ENCODE measurements around the gene RABEP2. TPM values are rescaled to one million over a fixed set of nuclear protein-coding genes. Genes with fewer than 3 reads are reported as not detected.
A peak's percentile ranks its signal among the peaks of the same experiment; 100 is the strongest.

RABEP2 gene
- total RNA-seq, 1 donor: 27.4 TPM

DNA sequence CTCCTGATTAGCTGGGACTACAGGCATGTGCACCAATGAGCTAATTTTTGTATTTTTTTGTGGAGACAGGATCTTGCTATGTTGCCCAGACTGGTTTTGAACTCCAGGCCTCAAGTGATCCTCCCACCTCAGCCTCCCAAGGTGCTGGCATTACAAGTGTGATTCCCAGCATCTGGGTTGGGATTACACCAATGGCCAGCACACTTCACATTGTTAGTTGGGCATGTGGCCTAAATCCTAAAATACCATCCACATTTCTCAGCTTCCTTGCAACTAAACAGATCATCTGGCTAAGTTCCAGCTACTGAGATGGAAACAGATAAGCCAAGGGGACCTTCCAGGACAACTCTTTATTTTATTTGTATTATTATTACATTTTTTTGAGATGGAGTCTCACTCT is 9.9 kb downstream of the RABEP2 start:
- TF ChIP-seq, protein P1, sequence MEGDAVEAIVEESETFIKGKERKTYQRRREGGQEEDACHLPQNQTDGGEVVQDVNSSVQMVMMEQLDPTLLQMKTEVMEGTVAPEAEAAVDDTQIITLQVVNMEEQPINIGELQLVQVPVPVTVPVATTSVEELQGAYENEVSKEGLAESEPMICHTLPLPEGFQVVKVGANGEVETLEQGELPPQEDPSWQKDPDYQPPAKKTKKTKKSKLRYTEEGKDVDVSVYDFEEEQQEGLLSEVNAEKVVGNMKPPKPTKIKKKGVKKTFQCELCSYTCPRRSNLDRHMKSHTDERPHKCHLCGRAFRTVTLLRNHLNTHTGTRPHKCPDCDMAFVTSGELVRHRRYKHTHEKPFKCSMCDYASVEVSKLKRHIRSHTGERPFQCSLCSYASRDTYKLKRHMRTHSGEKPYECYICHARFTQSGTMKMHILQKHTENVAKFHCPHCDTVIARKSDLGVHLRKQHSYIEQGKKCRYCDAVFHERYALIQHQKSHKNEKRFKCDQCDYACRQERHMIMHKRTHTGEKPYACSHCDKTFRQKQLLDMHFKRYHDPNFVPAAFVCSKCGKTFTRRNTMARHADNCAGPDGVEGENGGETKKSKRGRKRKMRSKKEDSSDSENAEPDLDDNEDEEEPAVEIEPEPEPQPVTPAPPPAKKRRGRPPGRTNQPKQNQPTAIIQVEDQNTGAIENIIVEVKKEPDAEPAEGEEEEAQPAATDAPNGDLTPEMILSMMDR (IDR thresholded peaks at IDR 0.05; ENCODE audit: insufficient read depth, low read length): no peak
- no peak overlapping the region for H3K4me3 ChIP-seq (ENCODE audit: low read depth, low read length)
- peak; percentile 83 for DNase-seq (ENCODE audit: low read depth)

DNA sequence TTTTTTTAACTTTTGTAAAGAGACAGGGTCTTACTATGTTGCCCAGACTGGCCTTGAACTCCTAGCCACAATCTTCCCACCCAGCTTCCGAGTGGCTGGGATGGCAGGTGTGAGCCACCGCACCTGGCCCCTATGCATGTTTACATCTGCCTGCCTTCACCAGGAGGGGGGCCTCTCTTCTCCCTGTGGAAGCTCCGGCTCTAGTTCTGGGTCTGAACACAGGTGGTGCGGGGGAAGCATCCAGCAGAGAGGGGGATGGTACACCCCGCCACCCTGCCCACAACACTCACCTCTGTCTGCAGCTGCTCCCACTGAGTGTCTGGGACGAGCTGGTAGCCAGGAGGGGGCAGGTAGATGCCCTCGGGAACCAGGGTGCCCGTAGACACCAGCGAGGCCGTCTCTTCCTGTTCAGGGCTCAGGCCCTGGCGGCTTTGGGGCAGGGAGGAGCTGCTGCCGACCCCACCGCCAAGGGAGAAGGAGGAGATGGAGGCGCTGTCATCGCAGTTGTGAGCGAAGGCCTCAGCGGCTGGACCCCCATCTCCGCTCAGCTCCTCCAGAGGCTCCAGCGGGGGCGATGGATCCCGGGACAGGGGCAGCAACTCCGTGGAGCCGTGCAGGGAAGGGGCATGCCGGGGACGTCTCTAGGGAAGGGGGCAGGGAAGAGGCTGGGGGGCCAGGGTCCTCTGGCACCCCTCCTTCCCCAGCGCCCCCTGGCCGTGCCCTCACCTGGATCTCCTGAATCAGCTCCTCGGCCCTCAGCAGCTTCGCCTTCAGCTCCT is 10.9 kb downstream of the RABEP2 start:
- TF ChIP-seq, protein P1 (IDR thresholded peaks at IDR 0.05; ENCODE audit: insufficient read depth, low read length): no peak
- no peak overlapping the region for H3K4me3 ChIP-seq (ENCODE audit: low read depth, low read length)
- DNase-seq (ENCODE audit: low read depth): no peak

DNA sequence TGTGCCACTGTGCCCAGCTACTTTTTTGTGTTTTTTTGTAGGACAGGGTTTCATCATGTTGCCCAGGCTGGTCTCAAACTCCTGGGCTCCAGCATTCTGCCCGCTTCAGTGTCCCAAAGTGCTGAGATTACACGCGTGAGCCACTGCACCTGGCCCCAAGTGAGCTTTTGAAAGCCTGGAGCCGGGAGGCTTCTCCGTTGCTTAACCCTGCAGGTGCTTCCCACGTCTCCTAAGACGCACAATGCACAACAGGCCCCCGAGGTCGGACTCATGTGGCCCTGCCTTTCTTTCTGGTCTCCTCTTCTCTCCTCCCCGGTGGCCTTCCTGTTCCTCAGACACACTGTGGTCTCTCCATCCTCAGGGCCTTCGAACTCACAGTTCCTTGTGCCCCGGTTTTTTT is 12.5 kb downstream of the RABEP2 start:
- TF ChIP-seq, protein P1 (IDR thresholded peaks at IDR 0.05; ENCODE audit: insufficient read depth, low read length): no peak
- DNase-seq (ENCODE audit: low read depth): no peak

DNA sequence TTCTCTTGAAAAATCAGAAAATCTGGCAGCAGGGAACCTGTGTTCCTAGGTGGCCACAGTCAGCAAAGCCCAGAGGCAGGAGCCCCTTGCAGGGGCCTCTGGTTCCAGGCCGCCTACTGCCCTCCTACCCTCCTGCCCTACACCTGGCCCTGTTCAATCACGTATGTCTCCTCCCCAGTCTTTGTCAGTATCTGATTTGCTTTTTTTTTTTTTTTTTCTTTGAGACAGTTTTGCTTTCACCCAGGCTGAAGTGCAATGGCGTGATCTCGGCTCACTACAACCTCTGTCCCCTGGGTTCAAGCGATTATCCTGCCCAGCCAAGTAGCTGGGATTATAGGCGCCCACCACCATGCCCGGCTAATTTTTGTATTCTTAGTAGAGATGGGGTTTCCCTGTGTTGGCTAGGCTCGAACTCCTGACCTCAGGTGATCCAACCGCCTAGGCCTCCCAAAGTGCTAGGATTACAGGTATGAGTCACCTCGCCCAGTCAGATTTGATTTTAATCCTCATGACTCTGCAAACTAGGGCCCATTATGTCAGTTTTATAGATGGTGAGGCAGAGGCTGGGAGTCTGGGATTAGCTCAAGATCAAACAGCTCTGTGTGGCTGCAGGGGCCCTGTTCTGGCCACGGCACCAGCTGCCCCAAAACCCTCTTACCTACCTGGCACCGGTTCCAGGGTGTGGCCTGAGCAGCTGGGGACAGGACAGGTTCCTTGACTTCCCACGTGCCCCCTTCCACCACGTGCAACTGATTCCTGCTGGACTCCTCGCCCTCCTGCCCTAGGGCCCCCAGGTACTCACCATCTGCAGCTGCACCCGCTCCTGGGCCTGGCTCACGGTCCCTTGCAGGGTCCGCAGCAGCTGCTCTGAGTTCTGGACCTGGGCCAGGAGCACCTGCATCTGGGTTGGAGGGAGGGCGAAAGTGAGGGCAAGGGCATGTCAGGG is 14.7 kb downstream of the RABEP2 start:
- TF ChIP-seq, protein P1 (IDR thresholded peaks at IDR 0.05; ENCODE audit: insufficient read depth, low read length): no peak
- DNase-seq (ENCODE audit: low read depth): no peak
- H3K4me3 ChIP-seq (ENCODE audit: low read depth, low read length): no peak overlapping the region

More for the DNA sequence above, 12.5 kb downstream of the RABEP2 start:
- H3K4me3 ChIP-seq (ENCODE audit: low read depth, low read length): no peak overlapping the region

DNA sequence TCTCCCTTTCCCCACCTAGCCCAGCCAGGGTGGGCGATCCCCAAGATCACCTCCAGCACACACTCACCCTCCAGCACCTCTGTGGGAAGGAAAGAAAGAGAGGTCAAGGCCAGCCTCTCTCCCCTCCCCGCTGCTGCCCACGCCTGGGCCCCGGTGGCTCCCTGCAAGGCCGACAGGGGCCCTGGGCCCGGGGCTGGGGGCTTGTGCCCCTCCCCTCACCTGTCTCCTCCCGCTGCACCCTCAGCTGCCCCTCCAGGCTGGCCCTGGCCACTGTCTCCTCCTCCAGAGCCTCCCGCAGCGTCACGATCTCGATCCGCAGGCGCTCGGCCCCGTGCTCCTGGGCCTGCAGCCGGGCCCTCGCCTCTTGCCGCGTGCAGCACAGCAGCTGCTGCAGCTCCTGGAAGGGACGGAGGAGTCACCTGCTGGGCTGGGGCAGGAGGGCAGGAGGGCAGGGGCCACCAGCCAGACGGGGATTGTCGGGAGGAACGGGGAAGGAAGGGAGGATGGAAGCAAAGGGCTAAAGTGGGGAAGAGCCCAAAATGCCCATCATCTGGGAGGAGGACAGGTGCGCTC is 19.2 kb downstream of the RABEP2 start:
- DNase-seq (ENCODE audit: low read depth): no peak
- TF ChIP-seq, protein P1 (IDR thresholded peaks at IDR 0.05; ENCODE audit: insufficient read depth, low read length): no peak
- no peak overlapping the region for H3K4me3 ChIP-seq (ENCODE audit: low read depth, low read length)

DNA sequence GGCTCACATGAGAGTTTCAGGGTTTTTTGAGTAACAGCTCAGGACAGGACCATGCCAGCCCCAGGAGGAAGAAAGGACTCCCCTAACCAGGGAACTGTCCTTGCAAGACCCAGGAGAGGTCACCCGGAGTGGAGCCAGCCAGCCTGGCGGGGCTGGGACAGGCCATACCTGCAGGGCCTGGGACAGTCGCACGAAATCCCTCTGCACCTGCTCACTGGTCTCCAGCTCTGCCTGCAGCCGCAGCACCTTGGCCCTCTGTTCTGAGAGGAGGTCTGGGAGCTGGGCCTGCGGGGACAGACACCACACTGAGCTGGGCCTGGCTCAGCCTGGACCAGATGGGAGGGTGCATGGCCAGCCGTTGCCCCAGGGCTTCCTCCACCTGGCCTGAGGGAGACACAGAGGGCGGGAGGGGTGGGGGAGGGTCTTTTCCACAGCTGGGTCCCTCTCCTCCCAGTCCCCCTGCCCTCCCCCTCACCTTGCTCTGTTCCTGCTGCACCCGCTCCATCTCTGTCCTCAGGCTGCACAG is 19.7 kb downstream of the RABEP2 start:
- DNase-seq (ENCODE audit: low read depth): no peak
- no peak overlapping the region for H3K4me3 ChIP-seq (ENCODE audit: low read depth, low read length)
- TF ChIP-seq, protein P1 (IDR thresholded peaks at IDR 0.05; ENCODE audit: insufficient read depth, low read length): no peak

Measured in fibroblast of the aortic adventitia (primary cell).